Measurements from ENCODE around the gene UBE2F. TPM values are rescaled to one million over a fixed set of nuclear protein-coding genes. Genes with fewer than 3 reads are reported as not detected.

The UBE2F gene
- total and polyA plus RNA-seq, 9 of the 15 experiments (the other 6 are each of a cell fraction or from before 2014, with no cell fraction given) = 18.1 to 88.1 (median 53.0) TPM

DNA sequence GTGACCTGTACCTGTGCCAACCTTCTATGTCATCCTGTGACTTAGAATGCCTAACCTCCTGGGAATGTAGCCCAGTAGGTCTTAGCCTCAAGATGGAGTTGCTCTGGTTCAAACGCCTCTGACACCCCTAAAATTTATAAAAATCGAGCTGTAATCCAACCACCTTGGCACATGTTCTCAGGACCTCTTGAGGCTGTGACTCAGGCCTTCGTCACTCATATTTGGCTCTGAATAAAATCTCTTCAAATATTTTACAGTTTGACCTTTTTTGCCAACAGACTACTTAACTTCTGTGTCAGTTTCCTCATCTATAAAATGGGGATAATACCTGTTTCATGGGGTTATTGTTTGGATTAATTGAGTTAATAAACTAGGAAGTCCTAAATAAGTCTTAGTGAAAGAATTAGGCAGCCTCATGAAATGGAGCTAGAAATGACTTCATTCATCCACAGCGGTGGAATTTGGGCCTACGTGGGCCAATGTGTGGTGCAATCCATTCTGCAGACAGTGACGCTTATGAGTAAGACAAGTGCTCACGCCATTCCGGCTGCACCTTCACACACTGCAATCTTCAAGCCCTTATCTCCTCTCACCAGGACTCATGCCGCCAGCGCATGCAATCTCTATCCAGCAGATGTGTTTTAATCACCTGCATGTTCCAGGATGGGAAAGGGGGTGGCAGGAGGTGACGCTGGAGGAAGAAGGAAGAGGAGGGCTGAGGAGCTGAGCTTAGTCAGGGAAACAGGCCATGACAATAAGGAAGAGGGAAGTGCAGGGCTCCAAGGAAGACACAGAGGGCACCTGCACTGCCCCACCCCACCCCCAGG is 2.0 kb upstream of the UBE2F start (continued):
- TF ChIP-seq XRCC5 (IDR thresholded peaks at IDR 0.05; ENCODE audit: low read depth, low read length) (no peak), MEF2D (tag; conservative IDR thresholded peaks at IDR 0.05; ENCODE audit: low read depth) (peak; percentile 94), RBM34 (IDR thresholded peaks at IDR 0.05; ENCODE audit: borderline replicate concordance, insufficient read depth, low read length) (no peak), ETV5 (CRISPR knock-in tag; IDR thresholded peaks at IDR 0.05; ENCODE audit: low read depth) (peak; percentile 88), GABPB1 (CRISPR knock-in tag; IDR thresholded peaks at IDR 0.05) (peak; percentile 58), ARID1B (IDR thresholded peaks at IDR 0.05) (peak; percentile 100), BMI1 (IDR thresholded peaks at IDR 0.05; ENCODE audit: low read length) (no peak), ZNF354B (CRISPR knock-in tag; IDR thresholded peaks at IDR 0.05) (peak; percentile 36; the same call in 1 of the 2 replicates), STAT5A (IDR thresholded peaks at IDR 0.05; ENCODE audit: borderline replicate concordance, low read length) (peak; percentile 97), NFE2L1 (tag; IDR thresholded peaks at IDR 0.05; ENCODE audit: borderline replicate concordance, low read depth) (peak; percentile 43), PTTG1 (tag; IDR thresholded peaks at IDR 0.05; ENCODE audit: low read depth) (peak; percentile 96), SMARCA5 (IDR thresholded peaks at IDR 0.05) (peak; percentile 84; the same call in 1 of the 2 replicates)
- TF ChIP-seq, protein P1, sequence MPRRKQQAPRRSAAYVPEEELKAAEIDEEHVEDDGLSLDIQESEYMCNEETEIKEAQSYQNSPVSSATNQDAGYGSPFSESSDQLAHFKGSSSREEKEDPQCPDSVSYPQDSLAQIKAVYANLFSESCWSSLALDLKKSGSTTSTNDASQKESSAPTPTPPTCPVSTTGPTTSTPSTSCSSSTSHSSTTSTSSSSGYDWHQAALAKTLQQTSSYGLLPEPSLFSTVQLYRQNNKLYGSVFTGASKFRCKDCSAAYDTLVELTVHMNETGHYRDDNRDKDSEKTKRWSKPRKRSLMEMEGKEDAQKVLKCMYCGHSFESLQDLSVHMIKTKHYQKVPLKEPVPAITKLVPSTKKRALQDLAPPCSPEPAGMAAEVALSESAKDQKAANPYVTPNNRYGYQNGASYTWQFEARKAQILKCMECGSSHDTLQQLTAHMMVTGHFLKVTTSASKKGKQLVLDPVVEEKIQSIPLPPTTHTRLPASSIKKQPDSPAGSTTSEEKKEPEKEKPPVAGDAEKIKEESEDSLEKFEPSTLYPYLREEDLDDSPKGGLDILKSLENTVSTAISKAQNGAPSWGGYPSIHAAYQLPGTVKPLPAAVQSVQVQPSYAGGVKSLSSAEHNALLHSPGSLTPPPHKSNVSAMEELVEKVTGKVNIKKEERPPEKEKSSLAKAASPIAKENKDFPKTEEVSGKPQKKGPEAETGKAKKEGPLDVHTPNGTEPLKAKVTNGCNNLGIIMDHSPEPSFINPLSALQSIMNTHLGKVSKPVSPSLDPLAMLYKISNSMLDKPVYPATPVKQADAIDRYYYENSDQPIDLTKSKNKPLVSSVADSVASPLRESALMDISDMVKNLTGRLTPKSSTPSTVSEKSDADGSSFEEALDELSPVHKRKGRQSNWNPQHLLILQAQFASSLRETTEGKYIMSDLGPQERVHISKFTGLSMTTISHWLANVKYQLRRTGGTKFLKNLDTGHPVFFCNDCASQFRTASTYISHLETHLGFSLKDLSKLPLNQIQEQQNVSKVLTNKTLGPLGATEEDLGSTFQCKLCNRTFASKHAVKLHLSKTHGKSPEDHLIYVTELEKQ (CRISPR knock-in tag; IDR thresholded peaks at IDR 0.05) = peak; percentile 88
- TF ChIP-seq, protein P2, sequence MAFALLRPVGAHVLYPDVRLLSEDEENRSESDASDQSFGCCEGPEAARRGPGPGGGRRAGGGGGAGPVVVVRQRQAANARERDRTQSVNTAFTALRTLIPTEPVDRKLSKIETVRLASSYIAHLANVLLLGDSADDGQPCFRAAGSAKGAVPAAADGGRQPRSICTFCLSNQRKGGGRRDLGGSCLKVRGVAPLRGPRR (CRISPR knock-in tag; IDR thresholded peaks at IDR 0.05) = peak; percentile 97
- TF ChIP-seq, protein P3, sequence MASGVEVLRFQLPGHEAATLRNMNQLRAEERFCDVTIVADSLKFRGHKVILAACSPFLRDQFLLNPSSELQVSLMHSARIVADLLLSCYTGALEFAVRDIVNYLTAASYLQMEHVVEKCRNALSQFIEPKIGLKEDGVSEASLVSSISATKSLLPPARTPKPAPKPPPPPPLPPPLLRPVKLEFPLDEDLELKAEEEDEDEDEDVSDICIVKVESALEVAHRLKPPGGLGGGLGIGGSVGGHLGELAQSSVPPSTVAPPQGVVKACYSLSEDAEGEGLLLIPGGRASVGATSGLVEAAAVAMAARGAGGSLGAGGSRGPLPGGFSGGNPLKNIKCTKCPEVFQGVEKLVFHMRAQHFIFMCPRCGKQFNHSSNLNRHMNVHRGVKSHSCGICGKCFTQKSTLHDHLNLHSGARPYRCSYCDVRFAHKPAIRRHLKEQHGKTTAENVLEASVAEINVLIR (CRISPR knock-in tag; IDR thresholded peaks at IDR 0.05) = peak; percentile 70
- TF ChIP-seq, protein P4, sequence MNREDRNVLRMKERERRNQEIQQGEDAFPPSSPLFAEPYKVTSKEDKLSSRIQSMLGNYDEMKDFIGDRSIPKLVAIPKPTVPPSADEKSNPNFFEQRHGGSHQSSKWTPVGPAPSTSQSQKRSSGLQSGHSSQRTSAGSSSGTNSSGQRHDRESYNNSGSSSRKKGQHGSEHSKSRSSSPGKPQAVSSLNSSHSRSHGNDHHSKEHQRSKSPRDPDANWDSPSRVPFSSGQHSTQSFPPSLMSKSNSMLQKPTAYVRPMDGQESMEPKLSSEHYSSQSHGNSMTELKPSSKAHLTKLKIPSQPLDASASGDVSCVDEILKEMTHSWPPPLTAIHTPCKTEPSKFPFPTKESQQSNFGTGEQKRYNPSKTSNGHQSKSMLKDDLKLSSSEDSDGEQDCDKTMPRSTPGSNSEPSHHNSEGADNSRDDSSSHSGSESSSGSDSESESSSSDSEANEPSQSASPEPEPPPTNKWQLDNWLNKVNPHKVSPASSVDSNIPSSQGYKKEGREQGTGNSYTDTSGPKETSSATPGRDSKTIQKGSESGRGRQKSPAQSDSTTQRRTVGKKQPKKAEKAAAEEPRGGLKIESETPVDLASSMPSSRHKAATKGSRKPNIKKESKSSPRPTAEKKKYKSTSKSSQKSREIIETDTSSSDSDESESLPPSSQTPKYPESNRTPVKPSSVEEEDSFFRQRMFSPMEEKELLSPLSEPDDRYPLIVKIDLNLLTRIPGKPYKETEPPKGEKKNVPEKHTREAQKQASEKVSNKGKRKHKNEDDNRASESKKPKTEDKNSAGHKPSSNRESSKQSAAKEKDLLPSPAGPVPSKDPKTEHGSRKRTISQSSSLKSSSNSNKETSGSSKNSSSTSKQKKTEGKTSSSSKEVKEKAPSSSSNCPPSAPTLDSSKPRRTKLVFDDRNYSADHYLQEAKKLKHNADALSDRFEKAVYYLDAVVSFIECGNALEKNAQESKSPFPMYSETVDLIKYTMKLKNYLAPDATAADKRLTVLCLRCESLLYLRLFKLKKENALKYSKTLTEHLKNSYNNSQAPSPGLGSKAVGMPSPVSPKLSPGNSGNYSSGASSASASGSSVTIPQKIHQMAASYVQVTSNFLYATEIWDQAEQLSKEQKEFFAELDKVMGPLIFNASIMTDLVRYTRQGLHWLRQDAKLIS (CRISPR knock-in tag; IDR thresholded peaks at IDR 0.05) = no peak; the same call in 1 of the 2 replicates
- TF ChIP-seq, protein P5, sequence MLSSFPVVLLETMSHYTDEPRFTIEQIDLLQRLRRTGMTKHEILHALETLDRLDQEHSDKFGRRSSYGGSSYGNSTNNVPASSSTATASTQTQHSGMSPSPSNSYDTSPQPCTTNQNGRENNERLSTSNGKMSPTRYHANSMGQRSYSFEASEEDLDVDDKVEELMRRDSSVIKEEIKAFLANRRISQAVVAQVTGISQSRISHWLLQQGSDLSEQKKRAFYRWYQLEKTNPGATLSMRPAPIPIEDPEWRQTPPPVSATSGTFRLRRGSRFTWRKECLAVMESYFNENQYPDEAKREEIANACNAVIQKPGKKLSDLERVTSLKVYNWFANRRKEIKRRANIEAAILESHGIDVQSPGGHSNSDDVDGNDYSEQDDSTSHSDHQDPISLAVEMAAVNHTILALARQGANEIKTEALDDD (IDR thresholded peaks at IDR 0.05) = no peak; the same call in 1 of the 2 replicates

Measured in K562 (cell line).